ENCODE data around the gene CD99. TPM values are rescaled to one million over a fixed set of nuclear protein-coding genes. Genes with fewer than 3 reads are reported as not detected.

CD99 gene
- polyA plus RNA-seq, 1 of the 3 experiments (the other 2 are of a cell fraction), result 346 TPM

GRCh38 chrX:2664502-2664901 is 26.6 kb upstream of the CD99 start:
- Histone ChIP-seq H3K4me3 (ENCODE audit: low read depth in 2 of 2, low read length in 1 of 2) (no peak overlapping the region), H3F3A (replicated peaks; ENCODE audit: insufficient read depth) (no peaks in the 10 kb centered on the region), H3K9me3 (no peaks in the 10 kb centered on the region), H2AFZ (ENCODE audit: low read depth) (no peak overlapping the region), H4K20me1 (ENCODE audit: insufficient read depth) (no peaks in the 10 kb centered on the region), H3K9me2 (no peaks in the 10 kb centered on the region), H3K36me3 (replicated peaks in 1 of 2; ENCODE audit: control insufficient read depth in 1 of 2, insufficient read depth in 2 of 2, low read length in 1 of 2) (no peaks in the 10 kb centered on the region), H3K4me2 (no peak overlapping the region), H3K27me3 (ENCODE audit: insufficient read depth) (peaks cover 16% of the 10 kb centered on the region; the same call in 1 of the 2 replicates), H3K9ac (no peak overlapping the region), H3K27ac (ENCODE audit: low read depth in 2 of 2, low read length in 1 of 2) (no peak overlapping the region), H3K79me2 (ENCODE audit: insufficient read depth) (no peaks in the 10 kb centered on the region), H3K4me1 (ENCODE audit: control insufficient read depth in 1 of 2, insufficient read depth in 2 of 2, low read depth in 1 of 2, low read length in 1 of 2) (no peaks in the 10 kb centered on the region; a peak in 1 of 4 replicates)
- WGBS (ENCODE audit: low lambda C conversion rate), result 51% methylated on average over 10 of the region's 10 CpGs
- ChIA-PET CTCF (no interaction called here), POLR2A (no interaction called here)
- TF ChIP-seq REST (IDR thresholded peaks at IDR 0.05; ENCODE audit: low read depth, low read length) (no peak), RAD21 (IDR thresholded peaks at IDR 0.05; ENCODE audit: low read length) (no peak), SIN3A (IDR thresholded peaks at IDR 0.05; ENCODE audit: borderline replicate concordance, low read depth, low read length) (no peak), MXI1 (IDR thresholded peaks at IDR 0.05; ENCODE audit: low read depth, low read length) (no peak), ELF1 (IDR thresholded peaks at IDR 0.05) (no peak), FOXM1 (IDR thresholded peaks at IDR 0.05; ENCODE audit: low read depth) (no peak), CHD2 (IDR thresholded peaks at IDR 0.05; ENCODE audit: low read length, partially characterized antibody) (no peak), SMC3 (IDR thresholded peaks at IDR 0.05; ENCODE audit: low read depth, low read length) (no peak), RCOR1 (IDR thresholded peaks at IDR 0.05; ENCODE audit: low read length) (no peak), CTCF (IDR thresholded peaks at IDR 0.05) (no peak), TAF1 (IDR thresholded peaks at IDR 0.05; ENCODE audit: borderline replicate concordance, low read depth, low read length) (no peak), POLR2AphosphoS5 (IDR thresholded peaks at IDR 0.05; ENCODE audit: low read depth, low read length) (no peak)
- TF ChIP-seq, protein P1, sequence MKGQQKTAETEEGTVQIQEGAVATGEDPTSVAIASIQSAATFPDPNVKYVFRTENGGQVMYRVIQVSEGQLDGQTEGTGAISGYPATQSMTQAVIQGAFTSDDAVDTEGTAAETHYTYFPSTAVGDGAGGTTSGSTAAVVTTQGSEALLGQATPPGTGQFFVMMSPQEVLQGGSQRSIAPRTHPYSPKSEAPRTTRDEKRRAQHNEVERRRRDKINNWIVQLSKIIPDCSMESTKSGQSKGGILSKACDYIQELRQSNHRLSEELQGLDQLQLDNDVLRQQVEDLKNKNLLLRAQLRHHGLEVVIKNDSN (IDR thresholded peaks at IDR 0.05; ENCODE audit: borderline replicate concordance, low read depth), result no peak
- TF ChIP-seq, protein P2, sequence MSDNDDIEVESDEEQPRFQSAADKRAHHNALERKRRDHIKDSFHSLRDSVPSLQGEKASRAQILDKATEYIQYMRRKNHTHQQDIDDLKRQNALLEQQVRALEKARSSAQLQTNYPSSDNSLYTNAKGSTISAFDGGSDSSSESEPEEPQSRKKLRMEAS (IDR thresholded peaks at IDR 0.05; ENCODE audit: low read depth), result no peak
- DNase-seq, result no peak
